Activated CD4-positive, alpha-beta T cell treated with anti-CD3 and anti-CD28 coated beads, Interleukin-2, amount 10 ng/mL, durations not matched to agents 24 days and 14 days (primary cell): ENCODE measurements around the gene APOBEC3B. TPM values are rescaled to one million over a fixed set of nuclear protein-coding genes. Genes with fewer than 3 reads are reported as not detected.
"Not testable (repeated sequence)": the region's sequence is repeated elsewhere in the genome, so short reads cannot be mapped to it uniquely, and the experiment has no call there.

Source experiments
- DNase-seq: peaks from one replicate; pipeline ENCODE4 v3.0.0; 2022
- H3K27ac Mint-ChIP-seq: one replicate; pipeline ENCODE4 v1.8.0; 2022; ENCODE audit warnings: mild to moderate bottlenecking, mixed read lengths
- H3K27me3 Mint-ChIP-seq: one replicate; pipeline ENCODE4 v1.8.0; 2022; ENCODE audit warnings: mixed read lengths
- H3K36me3 Mint-ChIP-seq: one replicate; pipeline ENCODE4 v1.8.0; 2022; ENCODE audit warnings: low read depth, mild to moderate bottlenecking, mixed read lengths
- H3K4me1 Mint-ChIP-seq: one replicate; pipeline ENCODE4 v1.8.0; 2021; ENCODE audit warnings: mixed read lengths
- H3K4me3 Mint-ChIP-seq: one replicate; pipeline ENCODE4 v1.8.0; 2022; ENCODE audit warnings: mild to moderate bottlenecking, moderate library complexity, mixed read lengths
- H3K9me3 Mint-ChIP-seq: one replicate; pipeline ENCODE4 v1.8.0; 2021; ENCODE audit warnings: mixed read lengths
- intact Hi-C: fragments of 100-400 bp; cut with micrococcal nuclease; formaldehyde crosslinking; loops from one replicate; pipeline ENCODE4 v1.15.1; 2023
- total RNA-seq: library from RNA; stranded (reverse); gene quantifications from 2 replicates; pipeline ENCODE4 v1.2.3, GENCODE V29; 2022

APOBEC3B gene
- total RNA-seq, 1 donor from 2014 or later = 25.4 TPM

DNA sequence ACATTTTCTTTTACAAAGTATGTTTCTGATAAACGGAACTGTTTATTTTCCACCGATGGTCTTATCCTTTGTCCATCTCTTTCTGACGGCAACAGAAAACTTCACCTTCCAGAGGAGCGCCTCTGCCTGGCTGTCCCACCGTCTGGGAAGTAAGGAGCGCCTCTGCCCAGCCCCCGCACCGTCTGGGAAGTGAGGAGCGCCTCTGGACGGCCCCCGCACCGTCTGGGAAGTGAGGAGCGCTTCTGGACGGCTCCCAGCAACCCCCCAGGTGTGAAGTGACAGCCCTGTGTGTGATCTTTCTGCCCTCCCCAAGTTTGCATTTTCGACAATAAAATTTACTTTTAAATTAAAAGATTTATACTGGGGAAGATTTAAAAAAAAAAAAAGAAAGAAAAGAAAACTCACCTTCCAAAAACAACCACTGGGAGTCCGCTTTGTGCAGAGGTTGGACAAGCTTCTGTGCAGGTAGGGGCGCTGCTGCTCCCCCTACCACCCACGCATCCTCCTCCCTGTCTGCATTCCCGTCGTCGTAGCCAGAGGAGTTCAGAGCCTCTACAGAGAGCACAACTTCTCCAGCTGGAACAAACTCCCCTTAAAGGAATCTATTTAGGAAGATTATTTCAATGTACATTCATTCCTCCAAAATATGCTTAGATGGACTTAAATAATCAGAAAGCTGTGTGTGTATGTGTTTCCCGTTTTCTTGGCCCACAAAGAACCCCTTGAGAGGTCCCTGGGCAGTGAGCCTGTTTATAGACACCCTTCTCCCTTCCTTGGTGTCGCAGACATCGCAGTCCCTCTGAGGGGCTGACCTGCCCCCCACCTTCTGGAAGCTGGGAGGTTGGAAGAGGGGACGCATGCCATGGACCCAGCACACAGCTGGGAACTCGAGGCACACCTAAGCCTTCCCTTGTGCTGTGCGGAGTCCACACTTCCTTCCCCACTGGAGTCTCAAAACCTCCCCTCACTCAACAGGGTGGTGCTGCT is 849 bp upstream of the APOBEC3B start:
- Mint-ChIP-seq H3K4me1 (peaks cover 44% of the 10 kb centered on the region), H3K27me3 (peaks cover 5% of the 10 kb centered on the region), H3K27ac (peak overlapping the region; percentile 90), H3K36me3 (peaks cover 22% of the 10 kb centered on the region), H3K9me3 (peaks cover 7% of the 10 kb centered on the region), H3K4me3 (peak overlapping the region; percentile 77)
- no peak for DNase-seq
- intact Hi-C loops = loop anchor here (5.0 kb wide), 1 partner anchor 116 kb away; the partner anchor contains the start of gene APOBEC3H

DNA sequence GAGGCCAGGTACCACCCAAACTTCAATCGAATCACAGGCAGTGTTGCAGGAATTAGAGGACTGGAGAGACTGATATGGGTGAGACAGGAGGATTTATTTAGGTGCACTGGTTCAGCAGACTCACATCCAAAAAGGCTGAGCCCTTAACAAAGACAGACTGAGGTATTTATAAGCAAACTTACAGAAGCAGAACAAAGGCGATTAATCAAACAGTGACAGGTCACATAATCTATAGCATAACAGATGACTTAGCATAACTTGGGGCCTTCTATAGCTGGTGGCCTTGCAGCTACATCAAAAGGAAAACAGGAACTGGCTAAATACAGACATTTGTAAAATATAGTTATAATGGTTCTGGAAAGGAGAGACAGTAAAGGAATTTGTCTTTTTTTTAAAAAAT is 2.1 kb downstream of the APOBEC3B start:
- H3K27ac Mint-ChIP-seq = peak overlapping the region; percentile 49
- H3K4me3 Mint-ChIP-seq = peak overlapping the region; percentile 8
- no peak for DNase-seq
- peaks cover 34% of the 10 kb centered on the region for H3K36me3 Mint-ChIP-seq
- peaks cover 2% of the 10 kb centered on the region for H3K27me3 Mint-ChIP-seq
- H3K9me3 Mint-ChIP-seq = no peaks in the 10 kb centered on the region
- H3K4me1 Mint-ChIP-seq = peaks cover 68% of the 10 kb centered on the region
- intact Hi-C loops = loop anchor here (2.0 to 5.0 kb wide), 2 partner anchors 113 kb away; partner anchors contain the start of gene APOBEC3H

DNA sequence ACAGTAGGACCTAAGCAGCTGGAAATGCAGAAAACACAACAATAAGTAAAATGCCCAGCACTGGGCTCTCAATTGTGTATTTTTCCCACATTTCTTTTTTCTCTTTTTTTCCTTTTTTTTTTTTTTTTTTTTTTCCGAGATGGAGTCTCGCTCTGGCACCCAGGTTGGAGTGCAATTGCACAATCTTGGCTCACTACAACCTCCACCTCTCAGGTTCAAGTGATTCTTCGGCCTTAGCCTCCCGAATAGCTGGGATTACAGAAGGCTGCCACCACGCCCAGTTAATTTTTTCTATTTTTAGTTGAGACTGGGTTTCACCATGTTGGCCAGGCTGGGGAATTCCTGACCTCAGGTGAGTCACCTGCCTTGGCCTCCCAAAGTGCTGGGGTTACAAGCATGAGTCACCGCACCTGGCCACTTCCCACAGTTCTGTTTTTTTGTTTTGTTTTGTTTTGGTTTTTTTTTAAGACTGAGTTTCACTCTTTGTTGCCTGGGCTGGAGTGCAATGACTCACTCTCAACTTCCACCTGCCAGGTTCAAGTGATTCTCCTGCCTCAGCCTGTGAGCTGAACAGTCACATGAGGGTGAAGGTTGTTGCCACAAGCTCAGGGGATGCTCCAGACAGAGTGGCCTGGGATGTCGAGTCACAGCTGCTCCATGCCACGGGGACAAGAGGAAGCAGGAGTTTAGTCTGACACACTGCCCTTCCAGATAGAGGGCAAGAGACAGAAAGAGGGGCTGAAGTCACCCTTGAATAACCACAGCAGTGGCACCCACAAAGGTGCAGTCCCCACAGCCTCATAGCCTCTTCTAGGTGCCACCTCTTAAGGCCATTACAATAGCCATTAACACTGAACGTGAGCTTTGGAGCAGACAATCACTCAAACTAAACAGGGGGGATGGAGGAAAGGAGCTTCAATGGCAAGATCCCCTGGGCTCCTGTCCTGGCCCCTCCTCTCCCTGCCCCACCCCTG is 2.9 kb downstream of the APOBEC3B start:
- H3K27me3 Mint-ChIP-seq, H3K9me3 Mint-ChIP-seq: not testable (repeated sequence)
- intact Hi-C loops = loop anchor here (1.0 to 5.0 kb wide), 5 partner anchors 31 to 114 kb away; partner anchors contain the start of gene APOBEC3H
- peak; percentile 95 for DNase-seq
- Mint-ChIP-seq H3K4me1 (peaks cover 74% of the 10 kb centered on the region), H3K4me3 (peak overlapping the region; percentile 63), H3K27ac (peak overlapping the region; percentile 92), H3K36me3 (peaks cover 36% of the 10 kb centered on the region)

DNA sequence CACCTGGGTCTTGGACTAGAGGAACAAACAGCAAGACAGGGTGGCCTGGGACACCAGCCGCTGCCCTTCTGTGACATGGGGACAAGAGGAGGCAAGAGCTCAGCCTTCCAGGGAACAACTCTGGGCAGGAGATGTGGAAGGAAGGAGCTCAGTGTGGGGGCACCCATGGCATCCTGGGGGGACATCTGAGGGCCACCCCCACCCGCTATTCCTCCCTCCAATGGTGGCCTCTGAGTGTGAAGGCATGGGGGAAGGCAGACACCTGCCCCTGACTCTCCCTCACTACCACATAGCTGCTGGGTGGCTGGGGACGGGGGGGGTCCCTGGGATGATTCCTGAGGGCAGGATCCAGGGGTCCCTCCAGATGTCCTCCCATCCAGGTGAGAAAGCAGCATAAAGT is 4.5 kb downstream of the APOBEC3B start:
- Mint-ChIP-seq H3K36me3 (peaks cover 36% of the 10 kb centered on the region), H3K4me3 (peak overlapping the region; percentile 45), H3K27me3 (peaks cover 2% of the 10 kb centered on the region), H3K4me1 (peaks cover 71% of the 10 kb centered on the region), H3K27ac (peak overlapping the region; percentile 85), H3K9me3 (no peaks in the 10 kb centered on the region)
- intact Hi-C loops = no loop called here
- no peak for DNase-seq

DNA sequence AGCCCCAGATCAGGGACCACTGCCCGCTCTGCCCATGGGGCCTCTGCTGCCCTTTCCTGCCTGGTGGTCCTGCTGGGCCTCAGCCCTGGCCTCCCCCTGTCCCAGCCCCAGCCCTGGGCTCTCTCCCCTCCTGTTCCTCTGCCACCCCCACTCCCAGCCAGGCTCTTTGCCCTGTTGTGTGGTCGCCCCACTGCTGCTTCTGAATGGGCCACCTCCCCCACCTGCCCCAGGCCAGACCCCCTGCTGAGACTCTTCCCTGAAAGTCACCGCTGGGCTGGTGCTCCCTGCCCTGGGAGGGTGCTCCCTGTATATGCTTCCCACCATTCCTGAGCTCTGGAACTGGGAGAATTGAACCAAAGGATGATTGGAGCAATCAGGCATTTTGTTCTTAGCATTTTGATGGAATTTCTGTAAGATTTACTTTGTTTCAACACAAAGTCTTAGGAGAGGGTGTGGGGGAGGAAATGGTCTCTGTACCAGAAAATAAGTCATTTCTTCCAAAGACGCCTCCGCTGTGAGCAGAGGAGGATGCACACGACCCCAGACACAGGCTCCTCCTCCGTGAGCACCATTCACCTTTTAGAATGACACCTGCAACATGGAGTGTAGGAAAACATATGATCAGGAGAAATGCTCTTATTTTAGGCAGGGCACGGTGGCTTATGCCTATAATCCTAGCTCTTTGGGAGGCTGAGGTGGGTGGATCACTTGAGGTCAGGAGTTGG is 5.2 kb downstream of the APOBEC3B start:
- no peaks in the 10 kb centered on the region for H3K9me3 Mint-ChIP-seq
- intact Hi-C loops = no loop called here
- peak overlapping the region; percentile 73 for H3K4me3 Mint-ChIP-seq
- no peak for DNase-seq
- peak overlapping the region; percentile 85 for H3K27ac Mint-ChIP-seq
- H3K36me3 Mint-ChIP-seq = peaks cover 36% of the 10 kb centered on the region
- H3K27me3 Mint-ChIP-seq = peaks cover 2% of the 10 kb centered on the region
- H3K4me1 Mint-ChIP-seq = peaks cover 64% of the 10 kb centered on the region

DNA sequence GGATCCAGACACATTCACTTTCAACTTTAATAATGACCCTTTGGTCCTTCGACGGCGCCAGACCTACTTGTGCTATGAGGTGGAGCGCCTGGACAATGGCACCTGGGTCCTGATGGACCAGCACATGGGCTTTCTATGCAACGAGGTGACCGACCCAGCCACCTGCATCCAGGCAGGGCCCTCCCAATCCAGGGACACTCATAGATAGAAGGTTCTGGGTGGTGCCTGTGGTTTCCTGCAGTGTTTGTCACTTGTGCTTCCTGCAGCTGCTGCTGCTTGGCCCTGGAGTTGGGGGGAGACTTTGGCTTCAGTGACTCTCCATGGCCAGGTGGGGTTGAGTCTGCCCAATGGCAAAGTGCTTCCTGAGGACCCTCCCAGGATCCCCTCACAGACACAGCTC is 7.3 kb downstream of the APOBEC3B start:
- H3K9me3 Mint-ChIP-seq = no peaks in the 10 kb centered on the region
- H3K36me3 Mint-ChIP-seq = peaks cover 21% of the 10 kb centered on the region
- H3K27ac Mint-ChIP-seq = peak overlapping the region; percentile 75
- intact Hi-C loops = no loop called here
- peaks cover 2% of the 10 kb centered on the region for H3K27me3 Mint-ChIP-seq
- peaks cover 59% of the 10 kb centered on the region for H3K4me1 Mint-ChIP-seq
- H3K4me3 Mint-ChIP-seq = peak overlapping the region; percentile 49
- peak; percentile 83 for DNase-seq

DNA sequence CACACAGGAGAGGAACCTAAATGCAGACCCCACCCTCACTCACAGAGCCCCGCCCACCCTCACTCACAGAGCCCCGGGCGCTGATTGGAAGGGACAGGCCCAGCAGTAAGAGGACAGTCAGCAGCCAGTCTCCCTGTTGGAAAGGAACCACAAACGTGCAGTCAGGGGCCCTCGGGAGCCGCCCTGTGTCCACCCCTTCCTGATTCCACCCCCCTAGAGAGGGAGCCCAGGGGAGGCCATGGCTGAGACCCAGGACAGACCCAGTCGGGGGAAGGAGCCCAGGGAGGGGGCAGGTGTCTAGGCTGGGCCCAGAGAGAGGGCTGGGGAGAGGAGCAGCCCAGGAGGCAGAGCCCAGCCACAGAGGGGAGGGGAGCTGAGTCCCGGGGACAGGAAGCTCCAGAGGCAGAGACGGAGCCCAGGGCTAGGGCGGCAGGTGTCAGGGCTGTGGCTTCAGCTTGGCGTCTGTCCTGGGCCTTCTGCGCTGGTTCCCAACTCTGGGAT is 10.8 kb downstream of the APOBEC3B start:
- intact Hi-C loops, H3K27me3 Mint-ChIP-seq: not testable (repeated sequence)

DNA sequence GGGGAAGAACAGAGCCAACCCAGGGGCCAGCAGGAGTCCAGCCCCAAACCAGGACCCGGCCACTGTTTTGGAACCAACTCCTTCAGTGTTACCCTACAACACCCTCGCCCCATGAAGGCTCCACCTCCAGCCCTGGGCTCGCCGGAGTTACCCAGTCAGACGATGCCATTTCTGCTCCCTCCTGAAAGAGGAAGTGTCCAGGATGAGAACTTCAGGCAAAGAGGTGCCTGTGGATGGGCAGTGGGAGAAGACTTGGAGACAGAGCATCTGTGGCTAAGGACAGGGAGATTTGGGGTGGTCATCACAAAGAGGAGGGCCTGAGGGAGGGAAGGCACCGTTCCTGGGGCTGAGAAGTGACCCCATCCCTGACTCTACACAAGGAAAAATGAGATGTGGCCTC is 14.0 kb downstream of the APOBEC3B start:
- Mint-ChIP-seq H3K4me3 (no peak overlapping the region), H3K9me3 (no peaks in the 10 kb centered on the region), H3K27me3 (peaks cover 18% of the 10 kb centered on the region), H3K36me3 (no peaks in the 10 kb centered on the region), H3K4me1 (peaks cover 9% of the 10 kb centered on the region), H3K27ac (no peak overlapping the region)
- intact Hi-C loops = no loop called here
- no peak for DNase-seq

More for the DNA sequence above, 10.8 kb downstream of the APOBEC3B start:
- H3K36me3 Mint-ChIP-seq, H3K4me3 Mint-ChIP-seq, DNase-seq, H3K9me3 Mint-ChIP-seq: not testable (repeated sequence)
- Mint-ChIP-seq H3K27ac (peak overlapping the region; percentile 8), H3K4me1 (peaks cover 30% of the 10 kb centered on the region)

DNA sequence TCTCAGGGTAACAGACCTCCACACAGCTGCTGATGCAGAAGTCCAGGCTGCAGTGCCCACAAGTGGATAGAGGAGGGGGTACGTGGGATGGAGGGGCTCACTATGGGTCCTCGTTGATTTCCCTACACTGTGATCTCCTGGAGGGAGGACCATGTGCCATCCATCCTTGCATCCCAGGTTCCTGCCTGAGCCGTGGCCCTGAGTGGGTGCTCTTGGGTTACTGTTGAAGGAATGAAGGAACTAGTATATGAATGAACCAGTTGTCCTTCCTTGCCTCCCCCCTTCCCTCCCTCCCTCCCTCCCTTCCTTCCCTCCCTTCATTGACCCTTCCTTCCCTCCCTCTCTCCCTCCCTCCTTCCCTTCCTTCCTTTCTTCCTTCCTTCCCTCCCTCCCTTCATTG is 15.4 kb downstream of the APOBEC3B start:
- peaks cover 11% of the 10 kb centered on the region for H3K4me1 Mint-ChIP-seq
- H3K36me3 Mint-ChIP-seq = no peaks in the 10 kb centered on the region
- H3K27ac Mint-ChIP-seq = no peak overlapping the region
- no peak for DNase-seq
- no peaks in the 10 kb centered on the region for H3K9me3 Mint-ChIP-seq
- H3K27me3 Mint-ChIP-seq = peaks cover 18% of the 10 kb centered on the region
- H3K4me3 Mint-ChIP-seq = no peak overlapping the region
- intact Hi-C loops = no loop called here

DNA sequence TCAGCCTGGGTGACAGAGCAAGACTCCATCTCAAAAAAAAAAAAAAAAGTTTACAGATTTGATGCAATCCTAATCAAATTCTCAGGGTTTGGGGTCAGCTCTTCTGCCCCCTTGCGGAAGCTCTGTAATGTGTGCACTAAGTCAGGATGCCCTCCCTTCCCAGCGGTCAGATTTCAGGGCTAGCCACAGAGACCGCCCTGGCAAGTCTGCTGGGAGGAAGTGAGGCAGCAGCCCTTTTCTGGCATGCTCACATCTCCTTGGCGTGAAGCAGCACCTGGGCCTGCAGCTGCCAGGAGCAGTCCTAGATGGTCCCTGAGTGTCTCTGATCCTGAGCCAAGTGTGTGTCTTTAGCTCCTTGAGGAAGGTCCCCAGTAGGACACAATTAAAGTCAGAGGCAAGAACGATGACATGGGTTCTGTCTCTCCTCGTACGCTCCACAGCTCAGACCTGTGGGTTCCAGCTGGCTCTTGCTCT is 21.1 kb downstream of the APOBEC3B start:
- H3K4me3 Mint-ChIP-seq = no peak overlapping the region
- peaks cover 13% of the 10 kb centered on the region for H3K27me3 Mint-ChIP-seq
- no peaks in the 10 kb centered on the region for H3K9me3 Mint-ChIP-seq
- peak; percentile 92 for DNase-seq
- peaks cover 9% of the 10 kb centered on the region for H3K4me1 Mint-ChIP-seq
- intact Hi-C loops = loop anchor here (1.0 to 10.0 kb wide), 3 partner anchors 76 to 312 kb away; partner anchors contain the start of gene RPL3
- H3K36me3 Mint-ChIP-seq = no peaks in the 10 kb centered on the region
- H3K27ac Mint-ChIP-seq = peak overlapping the region; percentile 69

DNA sequence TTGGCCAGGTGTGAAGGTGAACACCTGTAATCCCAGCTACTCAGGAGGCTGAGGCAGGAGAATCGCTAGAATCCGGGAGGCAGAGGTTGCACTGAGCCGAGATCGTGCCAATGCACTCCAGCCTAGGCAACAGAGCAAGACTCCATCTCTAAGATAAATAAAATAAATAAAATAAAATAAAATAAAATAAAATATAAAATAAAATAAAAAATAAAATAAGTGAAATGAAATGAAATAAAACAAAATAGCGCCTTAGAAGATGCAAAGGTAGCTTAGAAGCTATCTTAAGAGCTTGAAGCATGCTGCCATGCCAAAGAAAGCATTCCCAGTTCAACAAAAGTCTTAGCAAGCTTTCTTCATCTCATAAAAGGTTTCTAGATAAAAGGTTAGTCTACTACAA is 25.0 kb downstream of the APOBEC3B start:
- H3K4me1 Mint-ChIP-seq = peaks cover 13% of the 10 kb centered on the region
- intact Hi-C loops = loop anchor here (1.0 to 10.0 kb wide), 3 partner anchors 35 to 308 kb away; partner anchors contain the start of gene RPL3
- H3K27ac Mint-ChIP-seq = no peak overlapping the region
- no peak overlapping the region for H3K4me3 Mint-ChIP-seq
- peaks cover 4% of the 10 kb centered on the region for H3K27me3 Mint-ChIP-seq
- no peak for DNase-seq
- no peaks in the 10 kb centered on the region for H3K36me3 Mint-ChIP-seq
- no peaks in the 10 kb centered on the region for H3K9me3 Mint-ChIP-seq

DNA sequence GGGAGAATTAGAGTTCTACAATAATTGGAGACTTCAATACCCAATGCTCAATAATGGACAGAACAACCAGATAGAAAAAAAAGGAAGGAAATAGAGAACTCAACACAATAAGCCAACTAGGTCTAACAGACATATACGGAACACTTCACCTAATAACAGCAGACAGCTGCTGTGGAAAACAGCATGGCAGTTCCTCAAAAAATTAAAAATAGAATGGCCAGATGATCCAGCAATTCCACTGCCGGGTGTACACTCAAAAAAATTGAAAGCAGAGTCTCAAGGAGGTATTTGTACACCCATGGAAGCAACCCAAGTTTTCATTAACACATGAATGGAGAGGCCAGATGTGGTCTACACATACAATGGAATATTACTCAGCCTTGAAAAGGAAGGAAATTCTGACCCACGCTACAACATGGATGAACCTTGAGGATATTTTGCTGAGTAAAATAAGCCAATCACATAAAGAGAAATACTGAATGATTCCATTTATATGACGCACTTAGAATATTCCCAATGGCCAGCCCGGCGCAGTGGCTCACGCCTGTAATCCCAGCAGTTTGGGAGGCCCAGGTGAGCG is 26.2 kb downstream of the APOBEC3B start:
- not testable (repeated sequence) for H3K4me1 Mint-ChIP-seq, H3K36me3 Mint-ChIP-seq, H3K4me3 Mint-ChIP-seq, H3K27ac Mint-ChIP-seq, H3K9me3 Mint-ChIP-seq, H3K27me3 Mint-ChIP-seq, DNase-seq
- intact Hi-C loops = loop anchor here (5.0 to 10.0 kb wide), 2 partner anchors 36 to 306 kb away; partner anchors contain the start of gene RPL3
